WTC11 (cell line): ENCODE measurements around the gene PDZK1IP1. TPM values are rescaled to one million over a fixed set of nuclear protein-coding genes. Genes with fewer than 3 reads are reported as not detected.

Experiments
- ATAC-seq: fragments of 200-7000 bp; cut with Tn5 transposase; 2 replicates; pipeline ENCODE4 v1.10.0; 2021; ENCODE audit warnings: mild to moderate bottlenecking, moderate library complexity
- CTCF ChIA-PET: fragments of 300-600 bp; sonication (Branson Sonifier 250); formaldehyde crosslinking; loops from one replicate; lab custom pipeline; 2021; ENCODE audit warnings: antibody characterized with exemption; lab: Charles Lee
- POLR2A ChIA-PET: fragments of 350-600 bp; sonication (Branson Sonifier 250); formaldehyde crosslinking; loops from one replicate; lab custom pipeline; 2021; ENCODE audit warnings: antibody characterized with exemption; lab: Charles Lee
- DNase-seq: peaks from one replicate; pipeline ENCODE4 v3.0.0; 2021; ENCODE audit warnings: low spot score
- H3K27ac Mint-ChIP-seq: 2 replicates; pipeline ENCODE4 v1.8.0; 2021; ENCODE audit warnings: mixed read lengths
- H3K27me3 Mint-ChIP-seq: 2 replicates; pipeline ENCODE4 v1.8.0; 2021; ENCODE audit warnings: low read depth, mild to moderate bottlenecking, moderate library complexity, mixed read lengths
- H3K36me3 Mint-ChIP-seq: 2 replicates; pipeline ENCODE4 v1.8.0; 2021; ENCODE audit warnings: mixed read lengths
- H3K4me1 Mint-ChIP-seq: 2 replicates; pipeline ENCODE4 v1.8.0; 2022; ENCODE audit warnings: mixed read lengths
- H3K4me3 Mint-ChIP-seq: 2 replicates; pipeline ENCODE4 v1.8.0; 2021; ENCODE audit warnings: mild to moderate bottlenecking, moderate library complexity, mixed read lengths
- H3K9me3 Mint-ChIP-seq: 2 replicates; pipeline ENCODE4 v1.8.0; 2021; ENCODE audit warnings: mixed read lengths
- ATF6 ChIP-seq: sonication (generic); formaldehyde crosslinking; IDR thresholded peaks from 2 replicates; pipeline ENCODE4 v1.8.1; 2023; ENCODE audit warnings: mild to moderate bottlenecking, missing genetic modification reagents
- CBFB ChIP-seq: sonication (generic); formaldehyde crosslinking; IDR thresholded peaks from 2 replicates; pipeline ENCODE4 v1.8.1; 2022; ENCODE audit warnings: mild to moderate bottlenecking, low read depth, missing genetic modification reagents
- FOXJ3 ChIP-seq: sonication (generic); formaldehyde crosslinking; IDR thresholded peaks from 2 replicates; pipeline ENCODE4 v1.9.0; 2021; ENCODE audit warnings: missing genetic modification reagents, mild to moderate bottlenecking, borderline replicate concordance
- MLX ChIP-seq: sonication (generic); formaldehyde crosslinking; IDR thresholded peaks from 2 replicates; pipeline ENCODE4 v1.8.1; 2023; ENCODE audit warnings: mild to moderate bottlenecking, missing genetic modification reagents, moderate library complexity
- MXD4 ChIP-seq: fragments of 250-450 bp; sonication (Bioruptor Pico); IDR thresholded peaks from 2 replicates; pipeline ENCODE4 v1.8.0; 2021; ENCODE audit warnings: mild to moderate bottlenecking, moderate library complexity, borderline replicate concordance
- NFYB ChIP-seq: sonication (generic); formaldehyde crosslinking; conservative IDR thresholded peaks from 2 replicates; pipeline ENCODE4 v1.8.0; 2022; ENCODE audit warnings: low read depth, missing genetic modification reagents
- PRDM15 ChIP-seq: sonication (generic); formaldehyde crosslinking; IDR thresholded peaks from 2 replicates; pipeline ENCODE4 v1.8.0; 2022; ENCODE audit warnings: missing genetic modification reagents
- PREB ChIP-seq: sonication (generic); formaldehyde crosslinking; IDR thresholded peaks from 2 replicates; pipeline ENCODE4 v1.8.1; 2022; ENCODE audit warnings: mild to moderate bottlenecking, missing genetic modification reagents, moderate library complexity, borderline replicate concordance
- USF1 ChIP-seq: sonication (generic); formaldehyde crosslinking; IDR thresholded peaks from 2 replicates; pipeline ENCODE4 v1.8.0; 2022; ENCODE audit warnings: mild to moderate bottlenecking, missing genetic modification reagents
- ZNF512 ChIP-seq: sonication (generic); formaldehyde crosslinking; IDR thresholded peaks from 2 replicates; pipeline ENCODE4 v1.8.1; 2022; ENCODE audit warnings: missing genetic modification reagents, borderline replicate concordance
- ZSCAN18 ChIP-seq: fragments of 250-450 bp; sonication (Bioruptor Pico); IDR thresholded peaks from 2 replicates; pipeline ENCODE4 v2.1.2; 2022; ENCODE audit warnings: mild to moderate bottlenecking, moderate library complexity
- total RNA-seq: library from RNA; stranded (reverse); gene quantifications from 3 replicates; pipeline ENCODE4 v1.2.3, GENCODE V29; 2021

PDZK1IP1 gene
- total RNA-seq, 1 experiment from 2014 or later = not detected

- TF ChIP-seq PREB (CRISPR knock-in tag) = no peak
Measured at GRCh38 chr1:47226121-47226838, 36.4 kb upstream of the PDZK1IP1 start (continued).

- ATAC-seq = peak; percentile 6
Measured at GRCh38 chr1:47225430-47226100, 35.7 kb upstream of the PDZK1IP1 start.

GRCh38 chr1:47224676-47225399, 35.0 kb upstream of the PDZK1IP1 start:
- Mint-ChIP-seq H3K4me1 (peaks cover 36% of the 10 kb centered on the region), H3K9me3 (no peaks in the 10 kb centered on the region), H3K4me3 (no peak overlapping the region), H3K36me3 (no peaks in the 10 kb centered on the region), H3K27ac (no peak overlapping the region), H3K27me3 (peaks cover 43% of the 10 kb centered on the region)
- POLR2A ChIA-PET = no interaction called here
- CTCF ChIA-PET = interaction anchor here (0.8 to 2.4 kb wide), 3 partner anchors 32 to 46 kb away, joined by 3 to 13 read pairs (median 10); no protein-coding TSS in a partner anchor
- peak; percentile 8 for ATAC-seq
- no peak for DNase-seq
- no peak for TF ChIP-seq MXD4 (CRISPR knock-in tag)
- no peak for TF ChIP-seq NFYB (CRISPR knock-in tag)
- no peak for TF ChIP-seq PRDM15 (CRISPR knock-in tag)
- no peak for TF ChIP-seq USF1 (CRISPR knock-in tag)
- TF ChIP-seq CBFB (CRISPR knock-in tag) = no peak
- TF ChIP-seq MLX (CRISPR knock-in tag) = no peak
- TF ChIP-seq FOXJ3 (CRISPR knock-in tag) = no peak
- no peak for TF ChIP-seq ZSCAN18 (CRISPR knock-in tag)
- TF ChIP-seq PREB (CRISPR knock-in tag) = no peak

More at GRCh38 chr1:47225430-47226100, 35.7 kb upstream of the PDZK1IP1 start:
- peaks cover 43% of the 10 kb centered on the region for H3K4me1 Mint-ChIP-seq
- ChIA-PET POLR2A (no interaction called here), CTCF (interaction anchor here (0.5 to 2.4 kb wide), 4 partner anchors 11 to 47 kb away, joined by 3 to 13 read pairs (median 6); no protein-coding TSS in a partner anchor)
- no peak for DNase-seq
- no peaks in the 10 kb centered on the region for H3K36me3 Mint-ChIP-seq
- TF ChIP-seq ATF6 (no peak), ZNF512 (no peak)
- TF ChIP-seq, all 79 proteins: peak for 0
- H3K27ac Mint-ChIP-seq = no peak overlapping the region
- peak overlapping the region; percentile 63 for H3K4me3 Mint-ChIP-seq
- H3K27me3 Mint-ChIP-seq = peaks cover 51% of the 10 kb centered on the region
- no peaks in the 10 kb centered on the region for H3K9me3 Mint-ChIP-seq
